Panc1 (cell line): ENCODE measurements around the gene NUP153.

ENCODE experiments used
- POLR2AphosphoS5 ChIP-seq: IDR thresholded peaks from 2 replicates; pipeline ENCODE4 v1.6.1; 2012; ENCODE audit warnings: mild to moderate bottlenecking, low read depth, low read length, moderate library complexity
- SIN3A ChIP-seq: IDR thresholded peaks from 2 replicates; pipeline ENCODE4 v1.6.1; 2012; ENCODE audit warnings: low read depth, mild to moderate bottlenecking, low read length, moderate library complexity, borderline replicate concordance; ENCODE audit not compliant: insufficient read depth
- TF ChIP-seq, protein P1 (sequence below): fragments of 450-650 bp; IDR thresholded peaks from 2 replicates; pipeline ENCODE4 v1.5.1; 2017; ENCODE audit warnings: mild to moderate bottlenecking

DNA sequence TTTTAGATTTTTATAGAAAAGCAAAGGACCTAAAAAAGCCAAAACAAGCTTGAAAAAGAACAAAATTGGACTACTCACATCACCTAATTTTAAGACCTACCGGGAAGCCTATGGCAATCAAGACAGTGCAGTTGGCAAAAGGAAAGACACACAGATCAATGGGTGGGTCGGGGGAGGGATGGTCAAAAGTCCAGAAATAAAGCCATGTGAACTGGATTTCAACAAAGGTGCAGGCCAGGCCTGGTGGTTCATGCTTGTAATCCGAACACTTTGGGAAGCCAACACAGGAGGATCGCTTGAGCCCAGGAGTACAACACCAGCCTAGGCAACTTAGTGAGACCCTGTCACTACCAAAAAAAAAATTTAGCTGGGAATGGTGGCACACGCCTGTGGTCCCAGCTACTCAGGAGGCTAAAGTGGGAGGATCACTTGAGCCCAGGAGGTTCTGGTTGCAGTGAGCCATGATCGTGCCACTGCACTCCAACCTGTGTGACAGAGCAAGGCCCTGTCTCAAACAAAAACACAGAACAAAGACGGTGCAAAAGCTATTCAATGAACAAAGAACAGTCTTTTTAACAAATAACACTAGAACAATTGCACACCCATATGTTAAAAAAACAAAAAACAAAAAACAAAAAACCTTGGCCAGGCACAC is 34.5 kb downstream of the NUP153 start:
- TF ChIP-seq, protein P1, sequence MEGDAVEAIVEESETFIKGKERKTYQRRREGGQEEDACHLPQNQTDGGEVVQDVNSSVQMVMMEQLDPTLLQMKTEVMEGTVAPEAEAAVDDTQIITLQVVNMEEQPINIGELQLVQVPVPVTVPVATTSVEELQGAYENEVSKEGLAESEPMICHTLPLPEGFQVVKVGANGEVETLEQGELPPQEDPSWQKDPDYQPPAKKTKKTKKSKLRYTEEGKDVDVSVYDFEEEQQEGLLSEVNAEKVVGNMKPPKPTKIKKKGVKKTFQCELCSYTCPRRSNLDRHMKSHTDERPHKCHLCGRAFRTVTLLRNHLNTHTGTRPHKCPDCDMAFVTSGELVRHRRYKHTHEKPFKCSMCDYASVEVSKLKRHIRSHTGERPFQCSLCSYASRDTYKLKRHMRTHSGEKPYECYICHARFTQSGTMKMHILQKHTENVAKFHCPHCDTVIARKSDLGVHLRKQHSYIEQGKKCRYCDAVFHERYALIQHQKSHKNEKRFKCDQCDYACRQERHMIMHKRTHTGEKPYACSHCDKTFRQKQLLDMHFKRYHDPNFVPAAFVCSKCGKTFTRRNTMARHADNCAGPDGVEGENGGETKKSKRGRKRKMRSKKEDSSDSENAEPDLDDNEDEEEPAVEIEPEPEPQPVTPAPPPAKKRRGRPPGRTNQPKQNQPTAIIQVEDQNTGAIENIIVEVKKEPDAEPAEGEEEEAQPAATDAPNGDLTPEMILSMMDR: no peak
- TF ChIP-seq SIN3A (no peak), POLR2AphosphoS5 (no peak)
